Measurements from ENCODE around the gene PSME1. TPM values are rescaled to one million over a fixed set of nuclear protein-coding genes. Genes with fewer than 3 reads are reported as not detected.

The PSME1 gene
- total RNA-seq, 2 experiments from 2014 or later = 498 to 547 TPM

DNA sequence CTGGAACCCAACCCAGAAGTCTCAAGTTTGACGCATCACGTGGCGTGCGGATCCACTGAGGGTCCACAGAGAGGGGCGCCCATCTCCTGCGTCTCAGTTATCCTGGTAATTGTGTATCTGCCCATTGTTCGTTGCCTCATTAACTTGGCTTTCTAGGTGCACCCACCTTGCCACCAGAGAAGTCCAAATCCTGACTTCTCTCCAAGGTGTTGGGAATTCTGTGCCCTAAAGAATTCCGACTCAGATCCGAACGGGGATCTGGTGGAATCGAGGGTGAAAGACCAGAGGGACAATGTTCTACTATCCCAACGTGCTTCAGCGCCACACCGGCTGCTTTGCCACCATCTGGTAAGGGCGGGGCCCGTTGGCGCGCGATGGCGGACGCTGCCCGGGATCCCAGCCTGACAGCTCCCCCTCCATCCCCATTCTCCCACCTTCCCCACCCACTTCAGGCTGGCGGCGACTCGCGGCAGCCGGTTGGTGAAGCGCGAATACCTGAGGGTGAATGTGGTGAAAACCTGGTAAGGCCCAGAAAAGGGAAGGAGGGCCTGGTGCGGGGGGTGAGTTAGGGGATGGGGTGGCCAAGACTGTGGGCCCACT, 36.4 kb downstream of the PSME1 start:
- H3K9me3 Mint-ChIP-seq = no peaks in the 10 kb centered on the region
- H3K36me3 Mint-ChIP-seq (ENCODE audit: low read depth) = peaks cover 51% of the 10 kb centered on the region

DNA sequence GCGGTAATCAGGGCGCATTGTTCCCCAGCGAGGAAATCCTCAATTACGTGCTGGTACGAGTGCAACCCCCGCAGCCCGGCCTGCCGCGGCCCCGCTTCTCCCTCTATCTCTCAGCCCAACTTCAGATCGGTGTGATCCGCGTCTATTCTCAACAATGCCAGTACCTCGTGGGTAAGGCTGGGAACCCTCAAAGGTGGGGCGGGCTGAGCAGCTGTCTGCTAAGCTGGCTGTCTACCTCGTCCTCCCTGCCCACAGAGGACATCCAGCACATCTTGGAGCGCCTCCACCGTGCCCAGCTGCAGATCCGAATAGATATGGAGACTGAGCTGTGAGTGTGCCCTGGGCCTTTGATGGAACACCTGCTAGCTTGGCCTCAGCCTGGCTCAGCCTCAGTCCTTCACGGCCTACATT, 36.9 kb downstream of the PSME1 start:
- peaks cover 45% of the 10 kb centered on the region for H3K4me1 Mint-ChIP-seq
- H3K36me3 Mint-ChIP-seq (ENCODE audit: low read depth) = peaks cover 51% of the 10 kb centered on the region
- H3K27ac Mint-ChIP-seq = peak overlapping the region; percentile 54
- peak overlapping the region; percentile 69 for H3K4me3 Mint-ChIP-seq
- no peak for DNase-seq
- H3K27me3 Mint-ChIP-seq = no peaks in the 10 kb centered on the region
- POLR2A ChIA-PET = no interaction called here
- H3K9me3 Mint-ChIP-seq = no peaks in the 10 kb centered on the region
- CTCF ChIA-PET = interaction anchor here (1.1 to 6.2 kb wide), 3 partner anchors 10 to 16 kb away, joined by 5 to 49 read pairs (median 6); partner anchors contain the start of genes IPO4 and IRF9

More for the DNA sequence above, 36.4 kb downstream of the PSME1 start:
- Mint-ChIP-seq H3K4me3 (peak overlapping the region; percentile 69), H3K27ac (no peak overlapping the region), H3K27me3 (no peaks in the 10 kb centered on the region), H3K4me1 (peaks cover 49% of the 10 kb centered on the region)
- POLR2A ChIA-PET = no interaction called here
- CTCF ChIA-PET = interaction anchor here (6.2 kb wide), 1 partner anchor 10 kb away, joined by 49 read pairs; the partner anchor contains the start of gene IRF9
- DNase-seq = no peak

DNA sequence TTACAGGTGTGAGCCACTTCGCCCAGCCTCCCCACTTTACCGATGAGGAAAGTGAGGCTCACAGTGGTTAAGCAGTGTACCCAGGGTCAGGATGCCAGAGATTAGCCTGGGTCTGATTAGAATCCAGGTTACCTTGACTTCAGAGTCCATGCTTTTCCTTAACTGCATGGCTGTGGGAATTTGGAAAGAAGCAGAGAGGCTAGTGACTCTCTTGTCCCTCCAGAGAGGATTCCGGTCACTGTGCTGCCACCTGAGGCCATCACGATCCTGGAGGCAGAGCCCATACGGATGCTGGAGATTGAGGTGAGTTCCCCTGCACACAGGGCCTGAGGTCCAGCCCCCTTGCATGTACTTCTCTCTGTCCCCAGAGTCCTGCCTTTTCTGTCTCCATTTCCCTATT, 40.6 kb downstream of the PSME1 start:
- ChIA-PET CTCF (interaction anchor here (0.8 to 6.2 kb wide), 4 partner anchors 9 to 86 kb away, joined by 3 to 49 read pairs (median 8); partner anchors contain the start of gene IRF9), POLR2A (no interaction called here)
- Mint-ChIP-seq H3K4me3 (no peak overlapping the region), H3K9me3 (no peaks in the 10 kb centered on the region), H3K27me3 (no peaks in the 10 kb centered on the region), H3K4me1 (peaks cover 28% of the 10 kb centered on the region), H3K36me3 (ENCODE audit: low read depth) (peaks cover 46% of the 10 kb centered on the region), H3K27ac (no peak overlapping the region)
- no peak for DNase-seq

DNA sequence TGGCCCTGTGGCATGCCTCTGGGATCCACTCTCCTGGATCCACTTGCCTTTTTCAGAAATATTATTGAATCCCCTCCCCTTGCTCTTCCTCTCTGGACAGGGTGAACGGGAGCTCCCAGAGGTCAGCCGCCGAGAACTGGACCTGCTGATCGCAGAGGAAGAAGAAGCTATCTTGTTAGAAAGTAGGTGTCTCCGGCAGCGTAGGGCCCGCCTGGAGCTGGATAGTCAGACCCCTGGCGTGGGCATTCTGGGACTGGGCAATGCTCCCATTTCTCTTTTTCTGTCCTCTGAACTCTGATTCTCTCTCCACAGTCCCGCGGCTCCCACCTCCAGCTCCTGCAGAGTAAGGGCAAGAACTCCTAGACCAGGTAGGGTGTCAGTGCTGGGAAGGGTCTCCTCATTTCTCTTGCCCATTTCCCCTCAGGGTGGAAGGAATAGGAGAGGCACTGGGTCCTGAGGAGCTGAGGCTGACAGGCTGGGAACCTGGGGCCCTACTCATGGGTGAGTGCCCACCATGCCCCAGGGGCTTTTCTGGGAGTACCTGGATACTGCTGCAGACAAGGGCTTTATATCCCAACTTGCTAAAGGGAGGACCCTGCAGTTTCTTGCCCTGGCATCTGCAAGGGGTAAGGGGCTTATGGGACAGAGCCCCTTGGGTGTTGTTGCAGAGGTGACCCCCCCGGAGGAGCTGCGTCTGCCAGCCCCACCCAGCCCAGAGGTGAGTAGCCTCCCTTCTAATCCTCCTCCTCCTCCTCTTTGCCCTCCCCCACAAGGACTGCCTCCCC, 41.2 kb downstream of the PSME1 start:
- Mint-ChIP-seq H3K27me3 (no peaks in the 10 kb centered on the region), H3K9me3 (no peaks in the 10 kb centered on the region), H3K4me3 (no peak overlapping the region), H3K27ac (no peak overlapping the region), H3K36me3 (ENCODE audit: low read depth) (peaks cover 48% of the 10 kb centered on the region), H3K4me1 (peaks cover 21% of the 10 kb centered on the region)
- DNase-seq = no peak
- ChIA-PET CTCF (interaction anchor here (0.8 to 6.2 kb wide), 4 partner anchors 9 to 119 kb away, joined by 3 to 49 read pairs (median 4); partner anchors contain the start of gene IRF9), POLR2A (no interaction called here)

DNA sequence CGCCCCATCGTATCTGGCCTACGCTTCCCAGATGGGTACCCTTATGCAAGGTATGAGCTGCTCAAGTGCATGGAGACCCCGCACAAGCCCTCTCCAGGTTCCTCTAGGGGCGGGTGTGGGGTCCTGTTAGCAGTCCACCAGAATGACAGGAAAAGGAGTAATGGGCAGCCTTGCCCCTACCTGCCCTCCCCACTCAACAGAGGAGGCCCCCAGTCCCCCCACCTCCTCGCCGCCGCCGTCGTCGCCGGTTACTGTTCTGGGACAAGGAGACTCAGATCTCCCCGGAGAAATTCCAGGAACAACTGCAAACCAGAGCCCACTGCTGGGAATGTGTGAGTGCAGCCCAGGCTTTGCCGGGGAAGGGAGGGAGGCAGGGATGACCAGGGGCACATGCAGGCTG, 41.9 kb downstream of the PSME1 start:
- H3K9me3 Mint-ChIP-seq = no peaks in the 10 kb centered on the region
- peaks cover 19% of the 10 kb centered on the region for H3K4me1 Mint-ChIP-seq
- CTCF ChIA-PET = interaction anchor here (1.1 to 6.2 kb wide), 3 partner anchors 9 to 119 kb away, joined by 3 to 49 read pairs (median 4); partner anchors contain the start of gene IRF9
- H3K27me3 Mint-ChIP-seq = no peaks in the 10 kb centered on the region
- POLR2A ChIA-PET = no interaction called here
- DNase-seq = no peak
- peaks cover 51% of the 10 kb centered on the region for H3K36me3 Mint-ChIP-seq (ENCODE audit: low read depth)
- no peak overlapping the region for H3K4me3 Mint-ChIP-seq
- no peak overlapping the region for H3K27ac Mint-ChIP-seq

DNA sequence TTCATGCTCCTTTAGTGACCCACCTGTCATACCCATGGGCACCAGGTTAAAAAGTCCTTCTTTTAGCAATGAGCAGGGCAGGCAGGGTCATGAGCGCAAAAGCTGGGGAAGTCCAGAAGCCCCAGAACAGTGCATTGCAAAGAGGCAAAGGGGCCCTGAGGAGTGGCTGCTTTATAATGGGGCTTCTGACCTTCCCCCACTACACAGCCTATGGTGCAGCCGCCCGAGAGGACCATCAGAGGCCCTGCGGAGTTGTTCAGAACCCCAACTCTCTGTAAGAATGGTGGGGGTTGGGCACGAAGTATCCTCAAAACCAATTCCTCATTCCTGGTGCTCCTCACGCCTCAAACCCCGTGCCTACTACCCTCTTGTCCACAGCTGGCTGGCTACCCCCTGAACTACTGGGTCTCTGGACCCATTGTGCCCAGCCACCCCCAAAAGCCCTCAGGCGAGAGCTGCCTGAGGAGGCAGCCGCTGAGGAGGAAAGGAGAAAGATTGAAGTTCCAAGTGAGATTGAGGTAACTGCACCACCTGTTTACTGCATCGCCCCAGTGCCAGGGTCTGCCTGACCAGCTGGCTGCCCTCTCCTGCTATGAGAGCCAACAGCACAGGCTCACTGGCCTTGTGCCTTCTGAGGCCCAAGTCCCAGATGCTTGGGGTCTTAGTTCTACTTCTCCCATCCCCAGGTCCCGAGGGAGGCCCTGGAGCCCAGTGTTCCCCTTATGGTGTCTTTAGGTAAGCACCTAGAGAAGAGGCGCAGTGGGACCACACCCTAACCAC, 42.6 kb downstream of the PSME1 start:
- Mint-ChIP-seq H3K9me3 (no peaks in the 10 kb centered on the region), H3K4me3 (no peak overlapping the region), H3K4me1 (peaks cover 14% of the 10 kb centered on the region), H3K36me3 (ENCODE audit: low read depth) (peaks cover 51% of the 10 kb centered on the region), H3K27me3 (no peaks in the 10 kb centered on the region), H3K27ac (no peak overlapping the region)
- ChIA-PET CTCF (interaction anchor here (1.3 to 4.9 kb wide), 2 partner anchors 17 to 118 kb away, joined by 3 to 38 read pairs; partner anchors contain the start of gene IRF9), POLR2A (no interaction called here)
- DNase-seq = no peak

DNA sequence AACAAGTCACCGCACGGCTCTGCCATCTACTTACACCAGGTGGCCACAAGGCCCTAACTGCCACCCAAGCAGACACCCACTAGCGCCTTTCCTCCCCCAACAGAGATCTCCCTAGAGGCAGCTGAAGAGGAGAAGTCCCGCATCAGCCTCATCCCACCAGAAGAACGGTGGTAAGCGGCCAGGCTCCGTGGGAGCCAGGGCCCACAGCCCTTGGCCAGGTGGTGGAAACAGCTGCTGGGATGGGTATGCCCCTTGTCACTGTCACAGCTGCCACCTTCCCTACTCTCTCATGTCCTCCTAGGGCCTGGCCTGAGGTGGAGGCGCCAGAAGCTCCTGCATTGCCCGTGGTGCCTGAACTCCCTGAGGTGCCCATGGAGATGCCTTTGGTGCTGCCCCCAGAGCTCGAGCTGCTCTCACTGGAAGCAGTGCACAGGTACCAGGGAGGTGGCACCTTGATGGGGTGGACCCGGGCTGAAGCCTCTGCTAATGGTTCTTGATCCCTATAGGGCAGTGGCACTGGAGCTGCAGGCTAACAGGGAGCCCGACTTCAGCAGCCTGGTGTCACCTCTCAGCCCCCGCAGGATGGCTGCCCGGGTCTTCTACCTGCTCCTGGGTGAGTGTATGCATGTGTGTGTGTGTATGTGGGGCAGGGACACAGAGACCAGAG, 43.4 kb downstream of the PSME1 start:
- H3K9me3 Mint-ChIP-seq = no peaks in the 10 kb centered on the region
- peaks cover 13% of the 10 kb centered on the region for H3K4me1 Mint-ChIP-seq
- POLR2A ChIA-PET = no interaction called here
- H3K27me3 Mint-ChIP-seq = no peaks in the 10 kb centered on the region
- peaks cover 48% of the 10 kb centered on the region for H3K36me3 Mint-ChIP-seq (ENCODE audit: low read depth)
- no peak overlapping the region for H3K4me3 Mint-ChIP-seq
- no peak overlapping the region for H3K27ac Mint-ChIP-seq
- CTCF ChIA-PET = interaction anchor here (4.9 kb wide), 1 partner anchor 18 kb away, joined by 38 read pairs; the partner anchor contains the start of gene IRF9
- no peak for DNase-seq

DNA sequence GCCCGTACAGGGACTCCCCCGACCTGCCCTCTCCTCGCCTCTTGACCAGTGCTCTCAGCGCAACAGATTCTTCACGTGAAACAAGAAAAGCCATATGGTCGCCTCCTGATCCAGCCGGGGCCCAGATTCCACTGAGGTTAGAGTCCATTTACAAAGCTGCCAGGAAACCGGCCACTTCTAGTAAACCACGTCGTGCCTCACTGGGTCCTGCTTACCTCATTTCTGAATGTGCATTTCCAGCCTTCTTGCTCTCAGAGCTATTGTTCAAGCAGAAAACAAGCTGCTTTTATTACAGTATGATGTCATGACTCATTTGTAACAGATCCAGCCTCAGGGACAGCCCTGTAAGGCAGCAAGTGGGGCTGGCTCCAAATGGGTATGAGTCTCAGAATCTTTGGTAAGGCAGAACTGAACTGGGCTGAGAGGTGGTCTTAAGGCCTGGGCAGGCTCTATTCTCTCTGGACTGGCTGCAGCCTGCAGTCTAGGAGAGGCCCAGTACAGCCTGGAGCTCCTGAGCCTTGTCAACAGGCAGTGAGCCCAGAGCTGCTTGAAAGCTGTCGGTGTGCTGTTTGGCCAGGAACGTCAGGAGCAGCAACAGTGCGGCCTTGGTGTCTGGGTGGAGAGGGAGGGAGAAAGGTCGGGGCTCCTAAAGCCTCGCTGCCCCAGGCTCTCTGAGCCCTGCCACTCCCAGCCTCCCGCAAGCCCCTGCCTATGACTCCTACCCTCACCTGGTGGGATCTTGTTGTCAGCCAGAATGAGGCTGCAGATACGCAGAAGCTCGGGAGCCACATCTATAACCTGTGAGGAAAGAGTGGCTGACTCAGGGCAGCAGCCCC, 44.2 kb downstream of the PSME1 start:
- CTCF ChIA-PET = interaction anchor here (0.5 to 4.9 kb wide), 4 partner anchors 11 to 19 kb away, joined by 3 to 38 read pairs (median 4); partner anchors contain the start of genes IRF9 and TM9SF1
- H3K27ac Mint-ChIP-seq = no peak overlapping the region
- H3K36me3 Mint-ChIP-seq (ENCODE audit: low read depth) = peaks cover 46% of the 10 kb centered on the region
- H3K9me3 Mint-ChIP-seq = no peaks in the 10 kb centered on the region
- no peak for DNase-seq
- peaks cover 7% of the 10 kb centered on the region for H3K4me1 Mint-ChIP-seq
- POLR2A ChIA-PET = interaction anchor here (0.6 kb wide), 1 partner anchor 20 kb away, joined by 5 read pairs; no protein-coding TSS in a partner anchor
- H3K4me3 Mint-ChIP-seq = no peak overlapping the region
- H3K27me3 Mint-ChIP-seq = no peaks in the 10 kb centered on the region

DNA sequence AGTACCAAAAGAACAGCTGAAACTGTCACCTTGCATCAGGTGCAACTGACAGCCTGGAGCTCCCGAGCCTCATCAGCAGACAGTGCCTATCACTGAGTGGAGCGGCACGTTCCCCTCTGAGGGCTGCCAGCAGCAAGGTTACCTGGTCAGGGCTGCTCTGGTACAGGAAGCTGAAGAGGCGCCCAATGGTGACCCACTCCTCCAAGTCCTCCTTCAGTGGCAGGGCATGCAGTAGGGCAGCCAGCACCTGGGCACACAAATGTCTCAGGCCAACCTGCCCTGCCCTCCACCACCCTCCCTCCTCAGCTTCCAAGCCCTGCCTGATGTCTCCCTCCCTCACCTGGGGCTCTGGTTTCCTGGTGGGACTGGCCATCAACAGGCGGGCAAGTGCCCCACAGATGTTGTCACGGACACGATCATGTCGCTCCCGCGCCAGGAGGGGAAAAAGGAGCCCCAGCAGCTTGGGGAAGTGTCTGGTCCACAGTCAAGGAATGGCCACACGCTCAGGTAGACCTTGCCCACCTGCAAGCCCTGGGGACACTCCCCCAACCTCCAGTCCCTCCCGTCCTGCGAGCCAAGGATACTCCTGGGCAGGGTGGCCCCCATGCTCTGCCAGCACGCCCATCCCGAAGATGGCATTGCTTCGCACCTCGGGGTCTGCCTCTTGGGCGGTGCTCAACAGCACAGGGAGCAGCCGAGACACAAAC, 45.5 kb downstream of the PSME1 start:
- Mint-ChIP-seq H3K4me3 (no peak overlapping the region), H3K4me1 (peaks cover 8% of the 10 kb centered on the region), H3K27ac (peak overlapping the region; percentile 6), H3K27me3 (no peaks in the 10 kb centered on the region), H3K9me3 (no peaks in the 10 kb centered on the region), H3K36me3 (ENCODE audit: low read depth) (peaks cover 49% of the 10 kb centered on the region)
- ChIA-PET POLR2A (interaction anchor here (0.6 kb wide), 1 partner anchor 10 kb away, joined by 3 read pairs; no protein-coding TSS in a partner anchor), CTCF (interaction anchor here (0.6 to 4.9 kb wide), 6 partner anchors 11 to 250 kb away, joined by 3 to 38 read pairs (median 4); partner anchors contain the start of genes IRF9, MDP1 and TM9SF1)
- DNase-seq = no peak

DNA sequence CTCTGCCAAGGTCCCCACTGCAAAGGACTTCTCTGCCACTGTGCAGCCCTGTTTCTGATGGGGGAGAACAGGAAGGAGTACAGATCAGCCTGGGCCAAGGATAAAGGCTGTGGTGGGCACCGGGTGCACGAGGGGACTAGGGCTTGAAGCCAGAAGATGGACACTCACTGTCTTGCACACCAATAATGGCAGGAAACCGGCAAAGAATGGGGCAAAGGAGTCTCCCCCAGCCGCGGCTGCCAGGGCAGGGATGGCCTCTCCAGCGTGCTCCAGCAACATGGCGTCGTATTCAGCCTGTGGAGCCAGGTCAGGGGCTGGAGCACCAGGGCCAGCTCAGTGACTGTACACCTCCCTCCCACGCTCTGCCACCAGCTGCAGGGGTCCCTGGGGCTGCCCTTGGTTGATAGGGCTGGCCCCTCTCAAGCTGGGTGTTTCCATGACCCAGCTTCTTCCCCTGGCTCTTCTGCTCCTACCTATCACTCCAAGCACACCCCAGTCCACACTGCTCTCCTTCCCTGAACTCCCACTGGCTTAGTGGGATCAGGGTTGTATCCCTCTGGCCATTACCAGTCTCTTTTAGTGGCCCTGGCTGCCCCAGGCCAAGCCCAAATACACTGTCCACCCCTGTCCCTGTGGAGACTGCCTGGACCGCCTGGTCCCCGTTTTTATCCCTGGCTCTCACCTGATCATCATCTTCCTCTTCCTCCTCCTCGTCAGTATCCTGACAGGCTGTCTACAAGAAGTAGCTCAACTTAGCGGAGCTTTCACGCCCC, 46.3 kb downstream of the PSME1 start:
- no peak for DNase-seq
- peaks cover 45% of the 10 kb centered on the region for H3K36me3 Mint-ChIP-seq (ENCODE audit: low read depth)
- H3K9me3 Mint-ChIP-seq = no peaks in the 10 kb centered on the region
- no peaks in the 10 kb centered on the region for H3K27me3 Mint-ChIP-seq
- no peak overlapping the region for H3K4me3 Mint-ChIP-seq
- ChIA-PET CTCF (interaction anchor here (0.7 to 4.9 kb wide), 4 partner anchors 12 to 198 kb away, joined by 3 to 38 read pairs (median 4); partner anchors contain the start of genes IRF9 and MDP1), POLR2A (no interaction called here)
- peaks cover 13% of the 10 kb centered on the region for H3K4me1 Mint-ChIP-seq
- peak overlapping the region; percentile 28 for H3K27ac Mint-ChIP-seq
